Activated naive CD4-positive, alpha-beta T cell treated with anti-CD3 and anti-CD28 coated beads, Interleukin-2, amount 50 U/mL, for 24 hours (primary cell): Measurements from ENCODE around the gene HFE.
A peak's percentile ranks its signal among the peaks of the same experiment; 100 is the strongest.
"Not testable (repeated sequence)": the region's sequence is repeated elsewhere in the genome, so short reads cannot be mapped to it uniquely, and the experiment has no call there.

Source experiments
- H3K27ac Mint-ChIP-seq: one replicate; pipeline ENCODE4 v1.8.0; 2021; ENCODE audit warnings: mild to moderate bottlenecking, mixed read lengths
- H3K27me3 Mint-ChIP-seq: one replicate; pipeline ENCODE4 v1.8.0; 2021; ENCODE audit warnings: mixed read lengths
- H3K36me3 Mint-ChIP-seq: one replicate; pipeline ENCODE4 v1.8.0; 2021; ENCODE audit warnings: mixed read lengths
- H3K4me1 Mint-ChIP-seq: one replicate; pipeline ENCODE4 v1.8.0; 2021; ENCODE audit warnings: mixed read lengths
- H3K4me3 Mint-ChIP-seq: one replicate; pipeline ENCODE4 v1.8.0; 2021; ENCODE audit warnings: mild to moderate bottlenecking, mixed read lengths
- H3K9me3 Mint-ChIP-seq: one replicate; pipeline ENCODE4 v1.8.0; 2021; ENCODE audit warnings: mixed read lengths

The HFE gene

GRCh38 chr6:26055719-26056582 lies 31.3 kb upstream of the HFE start:
- no peaks in the 10 kb centered on the region for H3K9me3 Mint-ChIP-seq
- H3K36me3 Mint-ChIP-seq: no peaks in the 10 kb centered on the region
- peaks cover 15% of the 10 kb centered on the region for H3K4me1 Mint-ChIP-seq
- H3K27ac Mint-ChIP-seq: peak overlapping the region; percentile 98
- peak overlapping the region; percentile 97 for H3K4me3 Mint-ChIP-seq
- no peaks in the 10 kb centered on the region for H3K27me3 Mint-ChIP-seq

GRCh38 chr6:26056583-26057350 lies 30.5 kb upstream of the HFE start:
- Mint-ChIP-seq H3K9me3 (no peaks in the 10 kb centered on the region), H3K27me3 (no peaks in the 10 kb centered on the region), H3K27ac (peak overlapping the region; percentile 98), H3K4me1 (peaks cover 15% of the 10 kb centered on the region), H3K4me3 (peak overlapping the region; percentile 97), H3K36me3 (no peaks in the 10 kb centered on the region)

GRCh38 chr6:26057899-26058298 lies 29.3 kb upstream of the HFE start:
- Mint-ChIP-seq H3K27me3 (no peaks in the 10 kb centered on the region), H3K27ac (no peak overlapping the region), H3K4me1 (peaks cover 15% of the 10 kb centered on the region), H3K9me3 (no peaks in the 10 kb centered on the region), H3K36me3 (no peaks in the 10 kb centered on the region), H3K4me3 (no peak overlapping the region)

- not testable (repeated sequence) for H3K4me3 Mint-ChIP-seq, H3K36me3 Mint-ChIP-seq, H3K9me3 Mint-ChIP-seq, H3K27me3 Mint-ChIP-seq
- H3K27ac Mint-ChIP-seq: peak overlapping the region; percentile 47
- H3K4me1 Mint-ChIP-seq: peaks cover 15% of the 10 kb centered on the region
Observed at GRCh38 chr6:26058477-26059033, 28.7 kb upstream of the HFE start.

GRCh38 chr6:26059941-26060340 lies 27.3 kb upstream of the HFE start:
- no peaks in the 10 kb centered on the region for H3K27me3 Mint-ChIP-seq
- peaks cover 10% of the 10 kb centered on the region for H3K4me1 Mint-ChIP-seq
- H3K9me3 Mint-ChIP-seq: no peaks in the 10 kb centered on the region
- no peak overlapping the region for H3K4me3 Mint-ChIP-seq
- no peaks in the 10 kb centered on the region for H3K36me3 Mint-ChIP-seq
- no peak overlapping the region for H3K27ac Mint-ChIP-seq

- Mint-ChIP-seq H3K9me3 (no peaks in the 10 kb centered on the region), H3K4me1 (peaks cover 10% of the 10 kb centered on the region), H3K27me3 (no peaks in the 10 kb centered on the region), H3K36me3 (no peaks in the 10 kb centered on the region), H3K4me3 (no peak overlapping the region), H3K27ac (peak overlapping the region; percentile 38)
Observed at GRCh38 chr6:26064619-26065257, 22.5 kb upstream of the HFE start.

GRCh38 chr6:26065952-26066380 lies 21.3 kb upstream of the HFE start:
- Mint-ChIP-seq H3K9me3 (no peaks in the 10 kb centered on the region), H3K4me1 (peaks cover 10% of the 10 kb centered on the region), H3K27me3 (no peaks in the 10 kb centered on the region), H3K27ac (no peak overlapping the region), H3K4me3 (no peak overlapping the region), H3K36me3 (no peaks in the 10 kb centered on the region)

GRCh38 chr6:26067367-26067766 lies 19.9 kb upstream of the HFE start:
- peaks cover 10% of the 10 kb centered on the region for H3K4me1 Mint-ChIP-seq
- H3K9me3 Mint-ChIP-seq: no peaks in the 10 kb centered on the region
- no peak overlapping the region for H3K27ac Mint-ChIP-seq
- no peaks in the 10 kb centered on the region for H3K36me3 Mint-ChIP-seq
- no peak overlapping the region for H3K4me3 Mint-ChIP-seq
- H3K27me3 Mint-ChIP-seq: no peaks in the 10 kb centered on the region

GRCh38 chr6:26068036-26068435 lies 19.2 kb upstream of the HFE start:
- Mint-ChIP-seq H3K9me3 (no peaks in the 10 kb centered on the region), H3K27ac (peak overlapping the region; percentile 46), H3K4me1 (peaks cover 10% of the 10 kb centered on the region), H3K4me3 (no peak overlapping the region), H3K27me3 (no peaks in the 10 kb centered on the region), H3K36me3 (no peaks in the 10 kb centered on the region)

GRCh38 chr6:26071135-26071534 lies 16.1 kb upstream of the HFE start:
- Mint-ChIP-seq H3K36me3 (no peaks in the 10 kb centered on the region), H3K27me3 (no peaks in the 10 kb centered on the region), H3K4me1 (no peaks in the 10 kb centered on the region), H3K4me3 (no peak overlapping the region), H3K27ac (no peak overlapping the region), H3K9me3 (no peaks in the 10 kb centered on the region)

- Mint-ChIP-seq H3K4me1 (no peaks in the 10 kb centered on the region), H3K27me3 (no peaks in the 10 kb centered on the region), H3K27ac (no peak overlapping the region), H3K4me3 (no peak overlapping the region), H3K9me3 (no peaks in the 10 kb centered on the region), H3K36me3 (no peaks in the 10 kb centered on the region)
Observed at GRCh38 chr6:26075063-26075717, 12.0 kb upstream of the HFE start.

- H3K27me3 Mint-ChIP-seq, H3K4me3 Mint-ChIP-seq, H3K9me3 Mint-ChIP-seq, H3K27ac Mint-ChIP-seq, H3K36me3 Mint-ChIP-seq, H3K4me1 Mint-ChIP-seq: not testable (repeated sequence)
Observed at GRCh38 chr6:26078066-26078465, 9.2 kb upstream of the HFE start.

- peaks cover 12% of the 10 kb centered on the region for H3K4me1 Mint-ChIP-seq
- not testable (repeated sequence) for H3K4me3 Mint-ChIP-seq, H3K27ac Mint-ChIP-seq, H3K36me3 Mint-ChIP-seq, H3K9me3 Mint-ChIP-seq, H3K27me3 Mint-ChIP-seq
Observed at GRCh38 chr6:26081096-26081495, 6.1 kb upstream of the HFE start.

GRCh38 chr6:26086211-26086610 lies 1.0 kb upstream of the HFE start:
- H3K4me3 Mint-ChIP-seq: peak overlapping the region; percentile 84
- no peaks in the 10 kb centered on the region for H3K27me3 Mint-ChIP-seq
- no peaks in the 10 kb centered on the region for H3K9me3 Mint-ChIP-seq
- H3K4me1 Mint-ChIP-seq: peaks cover 30% of the 10 kb centered on the region
- no peak overlapping the region for H3K27ac Mint-ChIP-seq
- no peaks in the 10 kb centered on the region for H3K36me3 Mint-ChIP-seq

GRCh38 chr6:26088344-26088743 lies 1.1 kb downstream of the HFE start:
- no peaks in the 10 kb centered on the region for H3K36me3 Mint-ChIP-seq
- peak overlapping the region; percentile 84 for H3K4me3 Mint-ChIP-seq
- H3K27ac Mint-ChIP-seq: peak overlapping the region; percentile 43
- H3K27me3 Mint-ChIP-seq: no peaks in the 10 kb centered on the region
- H3K9me3 Mint-ChIP-seq: no peaks in the 10 kb centered on the region
- H3K4me1 Mint-ChIP-seq: peaks cover 37% of the 10 kb centered on the region
